WTC11 (cell line): ENCODE measurements around the gene MESP2.

Experiments used
- ELF4 ChIP-seq: sonication (generic); formaldehyde crosslinking; IDR thresholded peaks from 2 replicates; pipeline ENCODE4 v1.8.1; 2022; ENCODE audit warnings: low read depth, mild to moderate bottlenecking, moderate library complexity, missing genetic modification reagents
- TF ChIP-seq, protein P1 (sequence below): fragments of 200-600 bp; IDR thresholded peaks from 2 replicates; pipeline ENCODE4 v1.8.0; 2022; ENCODE audit warnings: antibody characterized with exemption
- TF ChIP-seq, protein P2 (sequence below): sonication (generic); formaldehyde crosslinking; IDR thresholded peaks from 2 replicates; pipeline ENCODE4 v1.8.1; 2022; ENCODE audit warnings: low read depth, missing genetic modification reagents, borderline replicate concordance

GRCh38 chr15:89751748-89752147, 24.4 kb upstream of the MESP2 start:
- TF ChIP-seq, protein P1, sequence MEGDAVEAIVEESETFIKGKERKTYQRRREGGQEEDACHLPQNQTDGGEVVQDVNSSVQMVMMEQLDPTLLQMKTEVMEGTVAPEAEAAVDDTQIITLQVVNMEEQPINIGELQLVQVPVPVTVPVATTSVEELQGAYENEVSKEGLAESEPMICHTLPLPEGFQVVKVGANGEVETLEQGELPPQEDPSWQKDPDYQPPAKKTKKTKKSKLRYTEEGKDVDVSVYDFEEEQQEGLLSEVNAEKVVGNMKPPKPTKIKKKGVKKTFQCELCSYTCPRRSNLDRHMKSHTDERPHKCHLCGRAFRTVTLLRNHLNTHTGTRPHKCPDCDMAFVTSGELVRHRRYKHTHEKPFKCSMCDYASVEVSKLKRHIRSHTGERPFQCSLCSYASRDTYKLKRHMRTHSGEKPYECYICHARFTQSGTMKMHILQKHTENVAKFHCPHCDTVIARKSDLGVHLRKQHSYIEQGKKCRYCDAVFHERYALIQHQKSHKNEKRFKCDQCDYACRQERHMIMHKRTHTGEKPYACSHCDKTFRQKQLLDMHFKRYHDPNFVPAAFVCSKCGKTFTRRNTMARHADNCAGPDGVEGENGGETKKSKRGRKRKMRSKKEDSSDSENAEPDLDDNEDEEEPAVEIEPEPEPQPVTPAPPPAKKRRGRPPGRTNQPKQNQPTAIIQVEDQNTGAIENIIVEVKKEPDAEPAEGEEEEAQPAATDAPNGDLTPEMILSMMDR: no peak
- TF ChIP-seq ELF4 (CRISPR knock-in tag): no peak
- TF ChIP-seq, protein P2, sequence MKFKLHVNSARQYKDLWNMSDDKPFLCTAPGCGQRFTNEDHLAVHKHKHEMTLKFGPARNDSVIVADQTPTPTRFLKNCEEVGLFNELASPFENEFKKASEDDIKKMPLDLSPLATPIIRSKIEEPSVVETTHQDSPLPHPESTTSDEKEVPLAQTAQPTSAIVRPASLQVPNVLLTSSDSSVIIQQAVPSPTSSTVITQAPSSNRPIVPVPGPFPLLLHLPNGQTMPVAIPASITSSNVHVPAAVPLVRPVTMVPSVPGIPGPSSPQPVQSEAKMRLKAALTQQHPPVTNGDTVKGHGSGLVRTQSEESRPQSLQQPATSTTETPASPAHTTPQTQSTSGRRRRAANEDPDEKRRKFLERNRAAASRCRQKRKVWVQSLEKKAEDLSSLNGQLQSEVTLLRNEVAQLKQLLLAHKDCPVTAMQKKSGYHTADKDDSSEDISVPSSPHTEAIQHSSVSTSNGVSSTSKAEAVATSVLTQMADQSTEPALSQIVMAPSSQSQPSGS (CRISPR knock-in tag): no peak
